K562 (cell line): Measurements from ENCODE around the gene VGF. TPM values are rescaled to one million over a fixed set of nuclear protein-coding genes. Genes with fewer than 3 reads are reported as not detected.

Experiments
- ATF1 ChIP-seq, 2 experiments: fragments of 450-650 bp in 1 of 2; IDR thresholded peaks; 2 replicates each; pipeline ENCODE4 v1.6.1; 2016; ENCODE audit warnings: missing compliant biosample characterization in 1 of 2, missing genetic modification characterization in 1 of 2
- ETV1 ChIP-seq: fragments of 450-650 bp; conservative IDR thresholded peaks from 2 replicates; pipeline ENCODE4 v1.6.1; 2016; ENCODE audit warnings: missing genetic modification characterization, control low read depth, low read depth, missing compliant biosample characterization
- ETV5 ChIP-seq: sonication (generic); formaldehyde crosslinking; IDR thresholded peaks from 2 replicates; pipeline ENCODE4 v1.4.0; 2020; ENCODE audit warnings: low read depth, mild to moderate bottlenecking, missing genetic modification reagents
- FOXA1 ChIP-seq: fragments of 450-650 bp; IDR thresholded peaks from 2 replicates; pipeline ENCODE4 v1.6.1; 2016; ENCODE audit warnings: mild to moderate bottlenecking, borderline replicate concordance
- HBP1 ChIP-seq: fragments of 450-650 bp; formaldehyde crosslinking; IDR thresholded peaks from 2 replicates; pipeline ENCODE4 v1.4.0; 2022; ENCODE audit warnings: missing genetic modification characterization
- JUNB ChIP-seq: fragments of 450-650 bp; formaldehyde crosslinking; conservative IDR thresholded peaks from 2 replicates; pipeline ENCODE4 v1.4.0; 2020; ENCODE audit warnings: mild to moderate bottlenecking
- MYC ChIP-seq, 2 experiments: fragments of 250-450 bp in 1 of 2; sonication (Bioruptor Pico) in 1 of 2; IDR thresholded peaks; 2 replicates each; pipeline versions ENCODE4 v1.5.1 to v1.6.1; 2012 to 2021; ENCODE audit warnings: low read depth in 2 of 2, borderline replicate concordance in 1 of 2, improper control_type of control experiment in 1 of 2, low read length in 1 of 2, mild to moderate bottlenecking in 1 of 2, moderate library complexity in 1 of 2
- TCFL5 ChIP-seq: fragments of 250-450 bp; sonication (Bioruptor Pico); conservative IDR thresholded peaks from 2 replicates; pipeline ENCODE4 v1.6.1; 2021; ENCODE audit warnings: mild to moderate bottlenecking, moderate library complexity, matching md5 sums
- TOE1 ChIP-seq, 2 experiments: fragments of 450-650 bp in 1 of 2; sonication (generic) in 1 of 2; formaldehyde crosslinking in 1 of 2; IDR thresholded peaks; 2 replicates each; pipeline versions ENCODE4 v1.7.1 to v1.8.0; 2016 to 2022; ENCODE audit warnings: borderline replicate concordance in 2 of 2, mild to moderate bottlenecking in 2 of 2, antibody characterized with exemption in 1 of 2, inconsistent platforms in 1 of 2, low read depth in 1 of 2, missing genetic modification reagents in 1 of 2, moderate library complexity in 1 of 2
- TSHZ1 ChIP-seq: fragments of 250-450 bp; sonication (Bioruptor Pico); IDR thresholded peaks from 2 replicates; pipeline ENCODE4 v1.4.0; 2020; ENCODE audit warnings: mild to moderate bottlenecking, moderate library complexity
- ZNF318 ChIP-seq, 2 experiments: fragments of 450-650 bp; IDR thresholded peaks; 2 replicates each; pipeline ENCODE4 v1.6.1; 2016; ENCODE audit warnings: mild to moderate bottlenecking in 2 of 2, borderline replicate concordance in 1 of 2, low read depth in 1 of 2, moderate library complexity in 1 of 2
- ZNF324 ChIP-seq: fragments of 250-450 bp; sonication (Bioruptor Pico); IDR thresholded peaks from 2 replicates; pipeline ENCODE4 v1.4.0; 2020; ENCODE audit warnings: mild to moderate bottlenecking
- polyA plus RNA-seq, 8 experiments: library from polyadenylated mRNA; depleted of rRNA in 4 of 8; stranded (reverse) in 5 of 8; unstranded in 3 of 8; fragments of >200 nt; fragmentation: Nextera tagmentation in 2 of 8; fragmentation: Illumina TruSeq in 1 of 8; extraction: Ambion mirVana in 2 of 8; extraction: Trizol in 1 of 8; gene quantifications; 2 replicates each; pipeline versions ENCODE4 v1.2.1 to v1.2.3, GENCODE V29; 2011 to 2014; ENCODE audit warnings: inconsistent platforms in 1 of 8, missing spikeins in 1 of 8
- total RNA-seq, 7 experiments: library from RNA; depleted of rRNA in 6 of 7; stranded (reverse); fragments of >200 nt in 6 of 7; fragmentation: Illumina TruSeq in 2 of 7; extraction: Trizol in 2 of 7; gene quantifications; 2 replicates each; pipeline versions ENCODE4 v1.2.1 to v1.2.3, GENCODE V29; 2011 to 2021; ENCODE audit warnings: low replicate concordance in 1 of 7

The VGF gene
- total and polyA plus RNA-seq, 9 of the 15 experiments (the other 6 are each of a cell fraction or from before 2014, with no cell fraction given), result 0.03 to 5.7 (median 0.34) TPM

GRCh38 chr7:101169838-101170551, 4.6 kb upstream of the VGF start (continued):
- TF ChIP-seq ETV1 (tag), result no peak
- TF ChIP-seq HBP1 (CRISPR knock-in tag), result no peak
- no peak; the same call in 1 of the 2 replicates for TF ChIP-seq ETV5 (CRISPR knock-in tag)
- TF ChIP-seq ZNF318 (IDR thresholded peaks at IDR 0.05; ENCODE audit: borderline replicate concordance in 1 of 2, low read depth in 1 of 2), result no peak
- no peak for TF ChIP-seq ZNF324
- no peak for TF ChIP-seq JUNB
- TF ChIP-seq TCFL5 (CRISPR knock-in tag), result no peak
- TF ChIP-seq TSHZ1 (CRISPR knock-in tag), result no peak
- peak; percentile 45; the same call in 1 of the 2 replicates for TF ChIP-seq MYC (IDR thresholded peaks at IDR 0.05; ENCODE audit: low read depth, low read length)
- peak; percentile 63; the same call in 1 of the 2 replicates for TF ChIP-seq MYC (CRISPR knock-in tag; IDR thresholded peaks at IDR 0.05; ENCODE audit: borderline replicate concordance, low read depth)
- no peak for TF ChIP-seq FOXA1
- no peak for TF ChIP-seq TOE1 (IDR thresholded peaks at IDR 0.05; ENCODE audit: borderline replicate concordance)
- TF ChIP-seq TOE1 (CRISPR knock-in tag; IDR thresholded peaks at IDR 0.05; ENCODE audit: borderline replicate concordance, low read depth), result no peak
- no peak for TF ChIP-seq ATF1 (CRISPR knock-in tag; IDR thresholded peaks at IDR 0.05)
- TF ChIP-seq ATF1 (tag; IDR thresholded peaks at IDR 0.05), result peak; percentile 0
